Fibroblast of lung (primary cell): Measurements from ENCODE around the gene CCNE1. TPM values are rescaled to one million over a fixed set of nuclear protein-coding genes. Genes with fewer than 3 reads are reported as not detected.

Experiments used
- DNase-seq, 2 donors: peaks; one replicate each; pipeline versions ENCODE4 v3.0.0 to v3.0.0-alpha.2; 2010; ENCODE audit warnings: low read depth in 2 of 2
- H2AFZ ChIP-seq: 2 replicates; pipeline ENCODE4 v1.5.1; 2012; ENCODE audit warnings: low read length, control low read depth, inconsistent platforms
- H3K27ac ChIP-seq: 2 replicates; pipeline ENCODE4 v1.5.1; 2011; ENCODE audit warnings: low read length, control low read depth; ENCODE audit not compliant: insufficient read depth
- H3K27me3 ChIP-seq: 2 replicates; pipeline ENCODE4 v1.5.1; 2011; ENCODE audit warnings: mild to moderate bottlenecking, low read length; ENCODE audit not compliant: control insufficient read depth, insufficient read depth
- H3K36me3 ChIP-seq: 2 replicates; pipeline ENCODE4 v1.5.1; 2011; ENCODE audit warnings: low read length; ENCODE audit not compliant: control insufficient read depth, insufficient read depth
- H3K4me1 ChIP-seq: 2 replicates; pipeline ENCODE4 v1.5.1; 2011; ENCODE audit warnings: low read length; ENCODE audit not compliant: control insufficient read depth, insufficient read depth; ENCODE audit errors: extremely low read depth
- H3K4me2 ChIP-seq: 2 replicates; pipeline ENCODE4 v1.5.1; 2011; ENCODE audit warnings: low read length, control low read depth; ENCODE audit not compliant: insufficient read depth; ENCODE audit errors: extremely low read depth
- H3K4me3 ChIP-seq, 4 experiments: fragments of 200-600 bp in 1 of 4; sonication (generic) in 1 of 4; replicated peaks in 1 of 4; 2 replicates each; pipeline ENCODE4 v1.5.1; 2011 to 2016; ENCODE audit warnings: low read length in 4 of 4, low read depth in 3 of 4, mild to moderate bottlenecking in 3 of 4, control low read depth in 2 of 4, inconsistent platforms in 1 of 4, mixed read lengths in 1 of 4; ENCODE audit not compliant: insufficient read depth in 1 of 4; ENCODE audit errors: control extremely low read depth in 1 of 4
- H3K79me2 ChIP-seq: 2 replicates; pipeline ENCODE4 v1.5.1; 2012; ENCODE audit warnings: mild to moderate bottlenecking, low read length, inconsistent platforms; ENCODE audit not compliant: control insufficient read depth, insufficient read depth
- H3K9ac ChIP-seq: 2 replicates; pipeline ENCODE4 v1.5.1; 2011; ENCODE audit warnings: mild to moderate bottlenecking, low read length, control low read depth; ENCODE audit not compliant: insufficient read depth
- H3K9me3 ChIP-seq: 2 replicates; pipeline ENCODE4 v1.5.1; 2012; ENCODE audit warnings: low read depth, low read length; ENCODE audit not compliant: control insufficient read depth, insufficient read depth
- H4K20me1 ChIP-seq: 2 replicates; pipeline ENCODE4 v1.5.1; 2011; ENCODE audit warnings: low read length; ENCODE audit not compliant: control insufficient read depth, insufficient read depth; ENCODE audit errors: extremely low read depth
- CTCF ChIP-seq, 2 donors: IDR thresholded peaks in 1 of 2; conservative IDR thresholded peaks in 1 of 2; 1 replicate in 1 of 2; 2 replicates in 1 of 2; pipeline ENCODE4 v1.5.1; 2011 to 2012; ENCODE audit warnings: low read length in 2 of 2, control low read depth in 1 of 2, inconsistent platforms in 1 of 2, low read depth in 1 of 2, mild to moderate bottlenecking in 1 of 2
- EZH2 ChIP-seq: IDR thresholded peaks from 2 replicates; pipeline ENCODE4 v1.5.1; 2012; ENCODE audit warnings: low read length, control low read depth, mild to moderate bottlenecking; ENCODE audit errors: missing control alignments
- polyA plus RNA-seq, 2 donors: library from polyadenylated mRNA; depleted of rRNA in 1 of 2; stranded (reverse) in 1 of 2; unstranded in 1 of 2; fragments of >200 nt; gene quantifications; 2 replicates each; pipeline ENCODE4 v1.2.1, GENCODE V29; 2011 to 2012; ENCODE audit warnings: missing spikeins in 1 of 2
- total RNA-seq: library from RNA; depleted of rRNA; stranded (reverse); fragments of >200 nt; gene quantifications from 2 replicates; pipeline ENCODE4 v1.2.1, GENCODE V29; 2014

The CCNE1 gene
- total and polyA plus RNA-seq, 2 donors (not counting 1 experiment from before 2014, with no cell fraction given): 4.8 to 5.3 TPM

GRCh38 chr19:29861574-29861973, 49.8 kb downstream of the CCNE1 start:
- no peak for DNase-seq
- H3K27me3 ChIP-seq: no peaks in the 10 kb centered on the region
- no peaks in the 10 kb centered on the region for H3K4me1 ChIP-seq
- H4K20me1 ChIP-seq: no peaks in the 10 kb centered on the region
- no peak overlapping the region for H3K27ac ChIP-seq
- no peak overlapping the region for H3K4me2 ChIP-seq
- TF ChIP-seq CTCF (conservative IDR thresholded peaks at IDR 0.05 in 1 of 2, IDR thresholded peaks at IDR 0.05 in 1 of 2; ENCODE audit: low read depth in 1 of 2, low read length in 2 of 2) (no peak), EZH2 (no peak)
- H3K9ac ChIP-seq: no peak overlapping the region
- no peak overlapping the region for H3K4me3 ChIP-seq
- no peak overlapping the region for H2AFZ ChIP-seq
- no peaks in the 10 kb centered on the region for H3K79me2 ChIP-seq
- no peaks in the 10 kb centered on the region for H3K36me3 ChIP-seq
- H3K9me3 ChIP-seq: no peaks in the 10 kb centered on the region

DNA sequence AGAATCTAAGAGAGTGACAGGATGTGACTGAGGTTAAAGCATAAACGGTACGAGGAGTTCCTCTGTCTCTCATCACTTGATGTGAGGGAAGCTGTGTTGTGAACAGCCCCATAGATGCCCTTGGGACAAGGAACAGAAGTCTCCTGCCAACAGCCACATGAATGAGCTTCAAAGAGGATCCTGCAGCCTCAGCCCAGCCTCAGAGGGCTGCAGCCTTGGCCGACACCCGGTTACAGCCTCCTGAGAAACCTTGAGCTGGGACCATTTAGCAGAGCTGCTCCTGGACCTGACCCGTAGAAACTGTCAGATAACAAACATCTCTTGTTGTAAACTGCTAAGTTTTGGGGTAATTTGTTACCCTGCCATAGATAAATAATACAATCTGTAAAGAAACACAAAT, 54.2 kb downstream of the CCNE1 start:
- H3K27ac ChIP-seq: no peak overlapping the region
- H3K4me1 ChIP-seq: no peaks in the 10 kb centered on the region
- H4K20me1 ChIP-seq: no peaks in the 10 kb centered on the region
- no peak overlapping the region for H2AFZ ChIP-seq
- H3K9me3 ChIP-seq: no peaks in the 10 kb centered on the region
- H3K27me3 ChIP-seq: no peaks in the 10 kb centered on the region
- no peaks in the 10 kb centered on the region for H3K79me2 ChIP-seq
- H3K4me3 ChIP-seq: no peak overlapping the region
- H3K36me3 ChIP-seq: no peaks in the 10 kb centered on the region
- DNase-seq: no peak
- no peak overlapping the region for H3K9ac ChIP-seq
- H3K4me2 ChIP-seq: no peak overlapping the region
- TF ChIP-seq CTCF (conservative IDR thresholded peaks at IDR 0.05 in 1 of 2, IDR thresholded peaks at IDR 0.05 in 1 of 2; ENCODE audit: low read depth in 1 of 2, low read length in 2 of 2) (no peak), EZH2 (no peak)

DNA sequence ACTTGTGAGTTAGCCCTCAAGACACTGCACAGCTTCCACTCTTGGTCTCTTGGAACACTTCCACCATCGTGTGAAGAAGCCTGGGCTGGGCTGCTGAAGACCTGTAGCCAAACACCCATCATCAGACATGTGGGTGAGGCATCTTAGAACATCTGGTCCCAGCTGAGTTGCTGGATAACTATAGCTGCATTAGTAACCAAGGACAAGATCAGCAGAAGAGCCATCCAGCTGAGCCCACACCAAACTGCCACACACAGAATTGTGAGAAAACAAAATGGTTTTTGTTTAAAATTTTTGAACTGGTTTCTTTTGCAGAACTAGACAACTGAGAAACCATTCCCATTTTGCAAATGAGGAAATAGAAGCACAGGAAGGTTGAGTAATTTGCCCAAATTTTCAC, 56.2 kb downstream of the CCNE1 start:
- H3K9ac ChIP-seq: no peak overlapping the region
- no peaks in the 10 kb centered on the region for H4K20me1 ChIP-seq
- H2AFZ ChIP-seq: no peak overlapping the region
- H3K9me3 ChIP-seq: no peaks in the 10 kb centered on the region
- no peak overlapping the region for H3K27ac ChIP-seq
- no peaks in the 10 kb centered on the region for H3K36me3 ChIP-seq
- DNase-seq: no peak
- TF ChIP-seq CTCF (conservative IDR thresholded peaks at IDR 0.05 in 1 of 2, IDR thresholded peaks at IDR 0.05 in 1 of 2; ENCODE audit: low read depth in 1 of 2, low read length in 2 of 2) (no peak), EZH2 (no peak)
- H3K4me3 ChIP-seq: no peak overlapping the region
- H3K4me1 ChIP-seq: no peaks in the 10 kb centered on the region
- no peaks in the 10 kb centered on the region for H3K27me3 ChIP-seq
- no peaks in the 10 kb centered on the region for H3K79me2 ChIP-seq
- H3K4me2 ChIP-seq: no peak overlapping the region
